ENCODE measurements around the gene MFRP. TPM values are rescaled to one million over a fixed set of nuclear protein-coding genes. Genes with fewer than 3 reads are reported as not detected.
A peak's percentile ranks its signal among the peaks of the same experiment; 100 is the strongest.

MFRP gene
- polyA plus RNA-seq, 1 donor, result 0.01 TPM

DNA sequence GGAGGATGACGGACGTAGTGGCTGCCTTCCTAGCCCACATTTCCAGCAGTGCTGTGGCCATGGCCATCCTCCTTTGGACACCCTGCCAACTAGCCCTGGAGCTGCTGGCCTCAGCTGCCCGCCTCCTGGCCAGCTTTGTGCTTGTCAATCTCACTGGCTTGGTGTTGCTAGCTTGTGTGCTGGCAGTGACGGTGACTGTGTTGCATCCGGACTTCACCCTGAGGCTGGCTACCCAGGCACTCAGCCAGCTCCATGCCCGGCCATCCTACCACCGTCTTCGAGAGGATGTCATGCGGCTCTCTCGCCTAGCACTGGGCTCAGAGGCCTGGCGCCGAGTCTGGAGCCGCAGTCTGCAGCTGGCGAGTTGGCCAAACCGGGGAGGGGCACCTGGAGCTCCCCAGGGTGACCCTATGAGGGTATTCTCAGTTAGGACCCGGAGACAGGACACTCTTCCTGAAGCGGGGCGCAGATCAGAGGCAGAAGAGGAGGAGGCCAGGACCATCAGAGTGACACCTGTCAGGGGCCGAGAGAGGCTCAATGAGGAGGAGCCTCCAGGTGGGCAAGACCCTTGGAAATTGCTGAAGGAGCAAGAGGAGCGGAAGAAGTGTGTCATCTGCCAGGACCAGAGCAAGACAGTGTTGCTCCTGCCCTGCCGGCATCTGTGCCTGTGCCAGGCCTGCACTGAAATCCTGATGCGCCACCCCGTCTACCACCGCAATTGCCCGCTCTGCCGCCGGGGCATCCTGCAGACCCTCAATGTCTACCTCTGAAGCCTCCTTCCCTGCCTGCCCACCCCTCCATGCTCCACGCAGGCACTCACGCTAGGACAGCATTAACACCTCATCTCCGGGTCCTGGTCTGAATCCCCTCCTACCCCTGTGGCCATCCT lies 10.6 kb downstream of the MFRP start:
- WGBS (ENCODE audit: insufficient coverage, low lambda C conversion rate), result no CpG with 5 or more reads among the region's 30 CpGs
- Histone ChIP-seq H3K36me3 (ENCODE audit: control insufficient read depth, insufficient read depth, low read length) (peaks cover 13% of the 10 kb centered on the region), H3K9me3 (ENCODE audit: control insufficient read depth, low read depth, low read length) (no peaks in the 10 kb centered on the region), H3K27ac (ENCODE audit: low read length) (no peak overlapping the region), H3K27me3 (ENCODE audit: control insufficient read depth, insufficient read depth, low read length) (peaks cover 15% of the 10 kb centered on the region), H3K4me1 (ENCODE audit: control insufficient read depth, insufficient read depth, low read length) (peaks cover 41% of the 10 kb centered on the region), H3K4me3 (ENCODE audit: low read length) (peak overlapping the region; percentile 94)
- no peak for DNase-seq

DNA sequence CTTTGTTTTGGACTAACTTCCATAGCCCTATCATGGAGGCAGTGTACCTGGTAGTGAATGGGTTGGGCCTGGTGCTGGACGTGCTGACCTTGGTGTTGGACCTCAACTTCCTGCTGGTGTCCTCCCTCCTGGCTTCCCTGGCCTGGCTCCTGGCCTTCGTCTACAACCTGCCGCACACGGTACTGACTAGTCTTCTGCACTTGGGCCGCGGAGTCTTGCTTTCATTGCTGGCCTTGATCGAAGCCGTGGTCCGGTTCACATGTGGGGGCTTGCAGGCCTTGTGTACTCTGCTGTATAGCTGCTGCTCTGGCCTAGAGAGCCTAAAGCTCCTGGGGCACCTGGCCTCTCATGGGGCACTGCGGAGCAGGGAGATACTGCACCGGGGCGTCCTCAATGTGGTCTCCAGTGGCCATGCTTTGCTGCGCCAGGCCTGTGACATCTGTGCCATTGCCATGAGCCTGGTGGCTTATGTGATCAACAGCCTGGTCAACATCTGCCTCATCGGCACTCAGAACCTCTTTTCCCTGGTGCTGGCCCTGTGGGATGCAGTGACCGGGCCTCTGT lies 11.3 kb downstream of the MFRP start:
- Histone ChIP-seq H3K36me3 (ENCODE audit: control insufficient read depth, insufficient read depth, low read length) (peaks cover 13% of the 10 kb centered on the region), H3K27me3 (ENCODE audit: control insufficient read depth, insufficient read depth, low read length) (peaks cover 8% of the 10 kb centered on the region), H3K27ac (ENCODE audit: low read length) (no peak overlapping the region), H3K4me3 (ENCODE audit: low read length) (peak overlapping the region; percentile 94), H3K9me3 (ENCODE audit: control insufficient read depth, low read depth, low read length) (no peaks in the 10 kb centered on the region), H3K4me1 (ENCODE audit: control insufficient read depth, insufficient read depth, low read length) (peaks cover 33% of the 10 kb centered on the region)
- WGBS (ENCODE audit: insufficient coverage, low lambda C conversion rate), result no CpG with 5 or more reads among the region's 15 CpGs
- DNase-seq, result no peak

DNA sequence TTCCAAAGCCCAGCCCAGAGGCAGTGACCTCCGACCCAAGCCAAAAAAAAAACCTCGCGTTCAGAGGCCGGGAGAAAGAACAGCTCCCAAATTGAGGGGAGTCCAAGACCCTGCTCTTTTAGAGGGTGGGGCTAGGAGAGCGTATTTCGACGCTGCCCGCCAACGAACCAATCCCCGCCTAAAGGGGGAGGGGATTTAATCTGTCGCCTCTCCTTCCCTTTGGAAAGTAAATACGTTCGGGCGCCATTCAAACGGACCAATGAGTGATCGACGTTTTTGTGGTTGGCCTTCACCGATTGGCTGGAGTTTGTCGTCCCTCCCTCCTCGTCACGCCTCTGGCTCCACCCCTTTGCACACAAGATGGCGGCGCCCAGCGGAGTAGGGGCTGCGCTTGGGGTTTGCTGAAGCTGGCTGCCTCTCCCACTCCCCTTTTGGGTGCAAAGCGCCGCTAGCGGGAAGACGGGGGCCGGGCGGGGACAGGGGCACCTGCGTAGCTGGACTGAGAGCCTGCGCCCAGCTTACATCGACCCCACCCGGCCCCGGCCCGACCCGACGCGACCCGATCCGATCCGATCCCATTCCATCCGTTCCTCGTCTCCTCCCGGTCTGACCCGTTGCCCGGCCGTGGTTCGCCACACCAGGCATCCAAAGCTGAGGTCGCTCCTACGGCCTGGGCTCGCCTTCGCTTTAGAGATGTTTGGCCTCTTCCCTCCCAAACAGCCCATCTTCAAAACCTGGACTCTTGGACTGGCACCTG lies 12.2 kb downstream of the MFRP start, which contains the start of gene RNF26:
Gene RNF26 (plus strand): TSS at position 354 of the 757 bp plus-strand sequence. CDS start 596 bp downstream, outside the sequence.
- Histone ChIP-seq H3K9me3 (ENCODE audit: control insufficient read depth, low read depth, low read length) (no peaks in the 10 kb centered on the region), H3K27me3 (ENCODE audit: control insufficient read depth, insufficient read depth, low read length) (peaks cover 3% of the 10 kb centered on the region), H3K4me3 (ENCODE audit: low read length) (peak within 1 kb of the TSS; percentile 94), H3K36me3 (ENCODE audit: control insufficient read depth, insufficient read depth, low read length) (peaks cover 13% of the 10 kb centered on the region), H3K4me1 (ENCODE audit: control insufficient read depth, insufficient read depth, low read length) (peaks cover 30% of the 10 kb centered on the region), H3K27ac (ENCODE audit: low read length) (peak within 1 kb of the TSS; percentile 46)
- no CpG with 5 or more reads among the region's 54 CpGs for WGBS (ENCODE audit: insufficient coverage, low lambda C conversion rate)
- peak; percentile 96 to 97 for DNase-seq

DNA sequence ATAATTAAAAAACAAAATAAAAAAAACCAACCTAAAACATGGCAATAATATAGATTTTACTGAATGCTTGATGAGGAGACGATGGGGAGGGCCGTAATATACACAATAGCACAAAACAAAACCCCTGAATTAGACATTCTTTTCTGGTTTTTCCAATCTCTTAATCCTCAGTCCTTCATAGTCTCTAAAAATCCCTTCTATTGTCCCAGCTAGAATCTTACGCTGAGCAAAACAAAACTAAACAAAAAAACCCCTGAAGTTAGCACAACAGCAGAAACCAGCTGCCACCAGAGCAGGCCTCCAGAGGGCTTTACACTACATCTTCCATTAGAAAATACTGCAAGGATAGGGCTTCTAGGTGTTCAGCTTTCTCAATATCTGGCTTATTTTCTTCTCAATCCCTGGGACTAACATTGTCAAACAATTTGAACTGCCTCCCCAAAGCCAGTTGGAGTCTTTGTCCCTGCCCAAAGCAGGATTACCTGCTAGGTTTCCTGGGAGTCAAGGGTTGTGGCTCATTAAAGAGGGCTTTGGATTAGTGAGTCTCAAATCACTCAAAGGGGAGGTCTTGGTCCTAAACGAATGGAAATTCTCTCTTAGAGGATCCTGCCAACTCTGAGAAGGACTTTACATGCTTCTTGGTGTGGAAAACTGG lies 14.3 kb downstream of the MFRP start:
- Histone ChIP-seq H3K4me3 (ENCODE audit: low read length) (no peak overlapping the region), H3K9me3 (ENCODE audit: control insufficient read depth, low read depth, low read length) (no peaks in the 10 kb centered on the region), H3K36me3 (ENCODE audit: control insufficient read depth, insufficient read depth, low read length) (peaks cover 13% of the 10 kb centered on the region), H3K27me3 (ENCODE audit: control insufficient read depth, insufficient read depth, low read length) (no peaks in the 10 kb centered on the region), H3K27ac (ENCODE audit: low read length) (no peak overlapping the region), H3K4me1 (ENCODE audit: control insufficient read depth, insufficient read depth, low read length) (peaks cover 16% of the 10 kb centered on the region)
- WGBS (ENCODE audit: insufficient coverage, low lambda C conversion rate), result 94% methylated on average over 3 of the region's 4 CpGs
- no peak for DNase-seq

DNA sequence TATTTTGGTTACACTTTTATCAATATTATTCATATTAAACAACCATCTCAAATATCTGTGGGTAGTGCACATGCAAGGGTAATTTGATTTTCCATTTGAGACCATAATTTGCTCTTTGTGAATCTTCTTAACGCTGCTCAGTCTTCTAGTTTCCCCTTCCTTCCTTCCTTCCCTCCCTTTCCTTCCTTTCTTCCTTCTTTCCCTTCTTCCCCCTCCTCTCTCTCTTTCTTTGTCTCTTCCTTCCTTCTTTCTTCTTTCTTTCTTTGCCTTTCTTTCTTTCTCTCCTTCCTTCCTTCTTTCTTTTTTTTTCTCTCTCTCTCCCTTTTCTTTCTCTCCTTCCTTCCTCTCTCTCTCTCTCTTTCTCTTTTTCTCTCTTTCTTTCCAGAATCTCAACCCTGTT lies 16.3 kb downstream of the MFRP start:
- Histone ChIP-seq H3K36me3 (ENCODE audit: control insufficient read depth, insufficient read depth, low read length) (no peaks in the 10 kb centered on the region), H3K4me3 (ENCODE audit: low read length) (no peak overlapping the region), H3K9me3 (ENCODE audit: control insufficient read depth, low read depth, low read length) (no peaks in the 10 kb centered on the region), H3K27ac (ENCODE audit: low read length) (no peak overlapping the region), H3K4me1 (ENCODE audit: control insufficient read depth, insufficient read depth, low read length) (peaks cover 6% of the 10 kb centered on the region), H3K27me3 (ENCODE audit: control insufficient read depth, insufficient read depth, low read length) (no peaks in the 10 kb centered on the region)
- DNase-seq, result no peak
- 67% methylated on average over 1 of the region's 1 CpG for WGBS (ENCODE audit: insufficient coverage, low lambda C conversion rate)

DNA sequence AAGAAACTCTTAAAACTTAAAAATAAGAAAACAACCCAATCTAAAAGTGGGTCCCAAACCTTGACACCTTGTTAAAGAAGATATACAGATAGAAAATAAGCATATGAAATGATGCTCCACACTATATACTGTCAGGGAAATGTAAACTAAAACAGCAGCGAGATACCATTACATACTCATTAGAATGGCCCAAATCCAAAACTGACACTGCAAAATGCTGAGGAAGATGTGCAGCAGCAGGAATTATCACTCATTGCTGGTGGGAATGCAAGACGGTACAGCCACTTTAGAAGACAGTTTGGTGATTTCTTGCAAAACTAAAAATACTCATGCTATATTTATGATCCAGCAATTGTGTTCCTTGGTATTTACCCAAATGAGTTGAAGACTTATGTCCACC lies 17.2 kb downstream of the MFRP start:
- Histone ChIP-seq H3K4me3 (ENCODE audit: low read length) (no peak overlapping the region), H3K9me3 (ENCODE audit: control insufficient read depth, low read depth, low read length) (no peaks in the 10 kb centered on the region), H3K27me3 (ENCODE audit: control insufficient read depth, insufficient read depth, low read length) (no peaks in the 10 kb centered on the region), H3K4me1 (ENCODE audit: control insufficient read depth, insufficient read depth, low read length) (no peaks in the 10 kb centered on the region), H3K36me3 (ENCODE audit: control insufficient read depth, insufficient read depth, low read length) (no peaks in the 10 kb centered on the region), H3K27ac (ENCODE audit: low read length) (no peak overlapping the region)
- no CpG with 5 or more reads among the region's 2 CpGs for whole genome bisulfite sequencing (ENCODE audit: insufficient coverage, low lambda C conversion rate)
- no peak for DNase-seq

DNA sequence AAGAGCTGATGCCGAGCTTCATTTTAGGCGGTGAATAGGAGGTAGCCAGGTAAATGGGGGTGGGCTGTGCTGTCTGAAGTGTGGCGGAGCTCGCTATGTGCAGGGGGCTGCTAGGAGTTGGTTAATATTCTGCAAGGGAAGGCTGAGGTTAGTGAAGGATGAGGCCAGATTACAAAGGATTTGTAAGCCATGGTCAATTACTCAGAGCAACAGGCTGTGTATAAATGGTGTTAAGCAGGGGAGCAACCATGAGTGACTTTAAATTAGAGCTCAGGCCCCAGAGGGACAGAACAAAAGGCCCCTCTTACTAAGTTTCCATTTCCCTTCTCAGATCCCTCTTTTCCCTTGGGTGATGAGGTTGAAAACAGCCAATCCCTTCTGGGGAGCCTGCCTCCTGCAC lies 22.3 kb downstream of the MFRP start:
- no peak for DNase-seq
- H3K9me3 ChIP-seq (ENCODE audit: control insufficient read depth, low read depth, low read length), result no peaks in the 10 kb centered on the region
- no peak overlapping the region for H3K27ac ChIP-seq (ENCODE audit: low read length)
- no peak overlapping the region for H3K4me3 ChIP-seq (ENCODE audit: low read length)
- no peaks in the 10 kb centered on the region for H3K36me3 ChIP-seq (ENCODE audit: control insufficient read depth, insufficient read depth, low read length)
- WGBS (ENCODE audit: insufficient coverage, low lambda C conversion rate), result no CpG with 5 or more reads among the region's 4 CpGs
- H3K4me1 ChIP-seq (ENCODE audit: control insufficient read depth, insufficient read depth, low read length), result peaks cover 20% of the 10 kb centered on the region
- peaks cover 22% of the 10 kb centered on the region for H3K27me3 ChIP-seq (ENCODE audit: control insufficient read depth, insufficient read depth, low read length)

DNA sequence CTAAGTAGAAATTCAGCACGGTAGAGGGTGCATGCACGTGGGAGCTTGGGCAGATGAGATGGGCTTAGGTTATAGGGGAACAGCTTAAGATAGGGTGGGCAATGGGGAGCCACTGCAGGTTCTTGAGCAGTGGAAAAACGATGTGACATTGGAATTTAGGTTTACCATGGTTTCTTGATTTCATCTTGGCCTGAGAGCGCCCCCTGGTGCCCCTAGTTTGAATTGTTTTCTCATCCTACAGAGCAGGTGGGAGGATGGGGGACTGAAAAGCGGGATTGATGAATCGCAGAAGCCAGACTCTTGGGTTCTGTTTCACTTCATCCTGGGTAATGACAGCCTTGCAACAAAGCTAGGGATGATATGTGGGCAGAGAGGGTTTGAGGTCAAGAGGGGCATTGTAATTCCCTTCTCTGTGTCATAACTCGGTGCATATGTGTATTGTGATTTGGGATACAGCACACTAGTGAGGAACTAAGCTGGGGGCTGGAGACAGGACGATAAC lies 22.9 kb downstream of the MFRP start:
- no peak overlapping the region for H3K27ac ChIP-seq (ENCODE audit: low read length)
- no CpG with 5 or more reads among the region's 8 CpGs for WGBS (ENCODE audit: insufficient coverage, low lambda C conversion rate)
- H3K4me1 ChIP-seq (ENCODE audit: control insufficient read depth, insufficient read depth, low read length), result peaks cover 26% of the 10 kb centered on the region
- no peaks in the 10 kb centered on the region for H3K36me3 ChIP-seq (ENCODE audit: control insufficient read depth, insufficient read depth, low read length)
- H3K27me3 ChIP-seq (ENCODE audit: control insufficient read depth, insufficient read depth, low read length), result peaks cover 28% of the 10 kb centered on the region
- H3K9me3 ChIP-seq (ENCODE audit: control insufficient read depth, low read depth, low read length), result no peaks in the 10 kb centered on the region
- no peak overlapping the region for H3K4me3 ChIP-seq (ENCODE audit: low read length)
- peak in 1 of 2 donors; percentile 53 for DNase-seq

DNA sequence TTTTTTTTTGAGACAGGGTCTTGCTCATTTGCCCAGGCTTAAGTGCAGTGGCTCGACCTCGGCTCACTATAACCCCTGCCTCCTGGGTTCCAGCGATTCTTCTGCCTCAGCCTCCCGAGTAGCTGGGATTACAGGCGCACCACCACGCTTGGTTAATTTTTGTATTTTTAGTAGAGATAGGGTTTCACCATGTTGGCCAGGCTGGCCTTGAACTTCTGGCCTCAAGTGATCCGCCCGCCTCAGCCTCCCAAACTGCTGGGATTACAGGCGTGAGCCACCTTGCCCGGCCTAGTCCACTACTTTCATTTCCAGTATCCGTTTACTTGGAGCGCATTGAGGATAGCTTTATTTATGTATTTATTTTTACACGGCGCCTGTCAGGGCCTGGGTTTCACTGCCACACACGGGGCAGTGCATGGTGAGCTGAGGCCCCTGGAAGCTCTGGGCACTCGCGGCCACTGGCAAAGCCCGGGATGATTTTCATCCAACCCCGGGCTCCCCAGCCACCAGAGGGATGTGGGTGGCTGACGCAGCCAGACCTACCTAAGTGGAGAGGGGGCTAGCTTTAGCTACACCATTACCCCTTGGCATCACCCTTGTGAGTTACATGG lies 23.5 kb downstream of the MFRP start:
- Histone ChIP-seq H3K27ac (ENCODE audit: low read length) (no peak overlapping the region), H3K4me3 (ENCODE audit: low read length) (no peak overlapping the region), H3K36me3 (ENCODE audit: control insufficient read depth, insufficient read depth, low read length) (no peaks in the 10 kb centered on the region), H3K4me1 (ENCODE audit: control insufficient read depth, insufficient read depth, low read length) (peaks cover 31% of the 10 kb centered on the region), H3K9me3 (ENCODE audit: control insufficient read depth, low read depth, low read length) (no peaks in the 10 kb centered on the region), H3K27me3 (ENCODE audit: control insufficient read depth, insufficient read depth, low read length) (peaks cover 32% of the 10 kb centered on the region)
- WGBS (ENCODE audit: insufficient coverage, low lambda C conversion rate), result no CpG with 5 or more reads among the region's 20 CpGs
- peak in 1 of 2 donors; percentile 32 for DNase-seq
